ENCODE data around the gene STRIP2. TPM values are rescaled to one million over a fixed set of nuclear protein-coding genes. Genes with fewer than 3 reads are reported as not detected.

The STRIP2 gene
- total and polyA plus RNA-seq, 3 experiments from 2014 or later = 21.0 to 25.0 TPM; not detected in 1

Other genes with a start within 250 kb of the STRIP2 start
- under 1 TPM; 0.22 to 0.33 TPM for gene SMO, start 245.8 kb upstream of the STRIP2 start, total RNA-seq
- not detected for gene SMO, start 245.8 kb upstream of the STRIP2 start, polyA plus RNA-seq
- 1 to 10 TPM; 8.2 to 8.4 TPM for gene AHCYL2, start 209.4 kb upstream of the STRIP2 start, total RNA-seq
- gene AHCYL2, start 209.4 kb upstream of the STRIP2 start, polyA plus RNA-seq = 8.1 TPM
- 10 to 100 TPM; 11.6 to 13.9 TPM for gene SMKR1, start 68.1 kb downstream of the STRIP2 start, total RNA-seq
- 12.2 TPM for gene SMKR1, start 68.1 kb downstream of the STRIP2 start, polyA plus RNA-seq
- 10 to 100 TPM; 22.6 to 23.7 TPM for gene NRF1, start 177.3 kb downstream of the STRIP2 start, total RNA-seq
- gene NRF1, start 177.3 kb downstream of the STRIP2 start, polyA plus RNA-seq = 23.3 TPM